IMR-90 (cell line): ENCODE data around the gene EPHA6. TPM values are rescaled to one million over a fixed set of nuclear protein-coding genes. Genes with fewer than 3 reads are reported as not detected.

Experiments
- ATAC-seq: fragments of 200-7000 bp; cut with Tn5 transposase; 2 replicates; pipeline ENCODE4 v1.9.1; 2020; ENCODE audit warnings: low read depth, mild to moderate bottlenecking, moderate library complexity
- BruUV-seq: library from RNA; stranded (reverse); fragments of 400-500 nt; replicated peaks from 2 replicates; lab custom pipeline; 2021; lab: Mats Ljungman, UMichigan
- CTCF ChIA-PET: fragments of 300-600 bp; formaldehyde crosslinking; extraction: SDS; loops from one replicate; lab custom pipeline; 2021; ENCODE audit warnings: antibody characterized with exemption; lab: Yijun Ruan, JAX
- POLR2A ChIA-PET: fragments of 300-600 bp; sonication (Branson Sonifier 250); formaldehyde crosslinking; loops from one replicate; lab custom pipeline; 2022; ENCODE audit warnings: antibody characterized with exemption; ENCODE audit not compliant: unreplicated experiment; lab: Charles Lee
- DNase-seq: peaks from one replicate; pipeline ENCODE4 v3.0.0; 2013
- H2AFZ ChIP-seq: replicated peaks from 2 replicates; pipeline ENCODE3; 2013; ENCODE audit warnings: low read length, mild to moderate bottlenecking; ENCODE audit not compliant: poor library complexity
- H2AK5ac ChIP-seq: 2 replicates; pipeline ENCODE4 v1.6.1; 2013; ENCODE audit warnings: low read depth, low read length, inconsistent platforms
- H2AK9ac ChIP-seq: replicated peaks from 2 replicates; pipeline ENCODE3; 2013; ENCODE audit warnings: mild to moderate bottlenecking, low read depth, low read length, moderate library complexity; ENCODE audit not compliant: poor library complexity
- H2BK120ac ChIP-seq: 2 replicates; pipeline ENCODE4 v1.6.1; 2013; ENCODE audit warnings: low read depth, low read length, inconsistent platforms
- H2BK15ac ChIP-seq: 3 replicates; pipeline ENCODE4 v1.6.1; 2013; ENCODE audit warnings: low read depth, low read length, inconsistent platforms
- H2BK20ac ChIP-seq: 2 replicates; pipeline ENCODE4 v1.6.1; 2013; ENCODE audit warnings: low read depth, mild to moderate bottlenecking, inconsistent platforms, low read length, moderate library complexity
- H2BK5ac ChIP-seq: 2 replicates; pipeline ENCODE4 v1.6.1; 2013; ENCODE audit warnings: mild to moderate bottlenecking, low read depth, low read length, inconsistent platforms; ENCODE audit not compliant: poor library complexity, severe bottlenecking
- H3K14ac ChIP-seq: replicated peaks from 2 replicates; pipeline ENCODE4 v1.6.1; 2013; ENCODE audit warnings: low read depth, low read length, inconsistent platforms
- H3K18ac ChIP-seq: 2 replicates; pipeline ENCODE4 v1.6.1; 2013; ENCODE audit warnings: low read depth, low read length, control low read depth
- H3K23ac ChIP-seq: 2 replicates; pipeline ENCODE4 v1.6.1; 2013; ENCODE audit warnings: low read depth, low read length, inconsistent platforms
- H3K27ac ChIP-seq: 2 replicates; pipeline ENCODE4 v1.5.1; 2013; ENCODE audit warnings: mild to moderate bottlenecking, control low read depth, low read length; ENCODE audit not compliant: insufficient read depth
- H3K27me3 ChIP-seq: 2 replicates; pipeline ENCODE4 v1.6.1; 2013; ENCODE audit warnings: low read length; ENCODE audit not compliant: control insufficient read depth, insufficient read depth
- H3K36me3 ChIP-seq: 2 replicates; pipeline ENCODE4 v1.6.1; 2013; ENCODE audit warnings: low read length, mixed read lengths; ENCODE audit not compliant: control insufficient read depth, insufficient read depth
- H3K4ac ChIP-seq: 2 replicates; pipeline ENCODE4 v1.6.1; 2013; ENCODE audit warnings: low read depth, low read length, inconsistent platforms
- H3K4me1 ChIP-seq: 2 replicates; pipeline ENCODE4 v1.6.1; 2013; ENCODE audit warnings: low read length, mixed read lengths; ENCODE audit not compliant: control insufficient read depth, insufficient read depth
- H3K4me2 ChIP-seq: 2 replicates; pipeline ENCODE4 v1.6.1; 2013; ENCODE audit warnings: low read depth, mild to moderate bottlenecking, control low read depth, low read length, moderate library complexity
- H3K4me3 ChIP-seq: 2 replicates; pipeline ENCODE4 v1.5.1; 2013; ENCODE audit warnings: low read depth, mild to moderate bottlenecking, control low read depth, low read length, moderate library complexity; ENCODE audit not compliant: insufficient read depth
- H3K56ac ChIP-seq: 2 replicates; pipeline ENCODE4 v1.6.1; 2013; ENCODE audit warnings: low read length, inconsistent platforms; ENCODE audit not compliant: insufficient read depth; ENCODE audit errors: extremely low read depth
- H3K79me1 ChIP-seq, 2 experiments: 2 replicates each; pipeline ENCODE4 v1.6.1; 2013; ENCODE audit warnings: low read length in 2 of 2, inconsistent platforms in 1 of 2, low read depth in 1 of 2
- H3K9ac ChIP-seq: 2 replicates; pipeline ENCODE4 v1.6.1; 2013; ENCODE audit warnings: low read depth, low read length, control low read depth
- H3K9me1 ChIP-seq: 2 replicates; pipeline ENCODE4 v1.6.1; 2013; ENCODE audit warnings: low read length, inconsistent platforms; ENCODE audit not compliant: insufficient read depth
- H3K9me3 ChIP-seq: 2 replicates; pipeline ENCODE4 v1.6.1; 2013; ENCODE audit warnings: low read length; ENCODE audit not compliant: control insufficient read depth, insufficient read depth
- H4K20me1 ChIP-seq: 2 replicates; pipeline ENCODE4 v1.6.1; 2013; ENCODE audit warnings: low read length, inconsistent platforms; ENCODE audit not compliant: insufficient read depth
- H4K5ac ChIP-seq: 2 replicates; pipeline ENCODE4 v1.6.1; 2013; ENCODE audit warnings: mild to moderate bottlenecking, low read depth, low read length, control low read depth
- H4K8ac ChIP-seq, 2 experiments: 2 replicates each; pipeline ENCODE4 v1.6.1; 2013; ENCODE audit warnings: low read depth in 2 of 2, low read length in 2 of 2, control low read depth in 1 of 2, inconsistent platforms in 1 of 2
- H4K91ac ChIP-seq: 2 replicates; pipeline ENCODE4 v1.6.1; 2013; ENCODE audit warnings: low read depth, low read length, inconsistent platforms; ENCODE audit not compliant: insufficient read depth
- BHLHE40 ChIP-seq: fragments of 150-350 bp; IDR thresholded peaks from 2 replicates; pipeline ENCODE4 v1.6.1; 2016; ENCODE audit warnings: mild to moderate bottlenecking, low read depth, low read length
- CEBPB ChIP-seq: IDR thresholded peaks from 2 replicates; pipeline ENCODE4 v1.6.1; 2012; ENCODE audit warnings: low read depth, low read length, improper control_type of control experiment
- CHD1 ChIP-seq: IDR thresholded peaks from 2 replicates; pipeline ENCODE4 v1.6.1; 2012; ENCODE audit warnings: low read depth, low read length, improper control_type of control experiment
- FOS ChIP-seq: fragments of 150-350 bp; IDR thresholded peaks from 2 replicates; pipeline ENCODE4 v1.6.1; 2016; ENCODE audit warnings: low read depth, low read length
- MAFK ChIP-seq: IDR thresholded peaks from 2 replicates; pipeline ENCODE4 v1.6.1; 2012; ENCODE audit warnings: low read depth, low read length, improper control_type of control experiment
- MAZ ChIP-seq: IDR thresholded peaks from 2 replicates; pipeline ENCODE4 v1.6.1; 2012; ENCODE audit warnings: low read depth, mild to moderate bottlenecking, low read length, improper control_type of control experiment, moderate library complexity, borderline replicate concordance
- MXI1 ChIP-seq: IDR thresholded peaks from 2 replicates; pipeline ENCODE4 v1.6.1; 2012; ENCODE audit warnings: low read depth, mild to moderate bottlenecking, low read length, moderate library complexity, borderline replicate concordance
- NFE2L2 ChIP-seq: fragments of 150-350 bp; IDR thresholded peaks from 2 replicates; pipeline ENCODE4 v1.6.1; 2016; ENCODE audit warnings: low read depth, mild to moderate bottlenecking, low read length
- POLR2A ChIP-seq: IDR thresholded peaks from 2 replicates; pipeline ENCODE4 v1.6.1; 2012; ENCODE audit warnings: mild to moderate bottlenecking, low read depth, low read length
- RAD21 ChIP-seq: IDR thresholded peaks from 2 replicates; pipeline ENCODE4 v1.6.1; 2012; ENCODE audit warnings: low read length, improper control_type of control experiment
- RCOR1 ChIP-seq: IDR thresholded peaks from 2 replicates; pipeline ENCODE4 v1.6.1; 2012; ENCODE audit warnings: mild to moderate bottlenecking, low read length, improper control_type of control experiment; ENCODE audit not compliant: insufficient replicate concordance
- RFX5 ChIP-seq: IDR thresholded peaks from 2 replicates; pipeline ENCODE4 v1.8.0; 2012; ENCODE audit warnings: low read depth, mild to moderate bottlenecking, low read length, moderate library complexity
- SMC3 ChIP-seq: fragments of 150-350 bp; IDR thresholded peaks from 2 replicates; pipeline ENCODE4 v1.6.1; 2016; ENCODE audit warnings: low read depth, mild to moderate bottlenecking, antibody characterized with exemption, low read length, moderate library complexity
- WGBS, 2 experiments: methylation state at CpG; one replicate each; pipeline versions ENCODE4 v1.1.5 to v1.1.7; 2013; ENCODE audit warnings: missing lambda C conversion rate in 2 of 2; ENCODE audit not compliant: insufficient read length in 1 of 2; ENCODE audit errors: extremely low coverage in 2 of 2; 5-methylcytosine and 5-hydroxymethylcytosine counted together
- dilution Hi-C: fragments of 300-500 bp; cut with HindIII; formaldehyde crosslinking; loops from one replicate; pipeline ENCODE4 v1.14.3; 2018; ENCODE audit warnings: low sequenced_read_pairs; ENCODE audit not compliant: unreplicated experiment
- in situ Hi-C: fragments of 300-500 bp; cut with MboI; formaldehyde crosslinking; loops from 3 replicates; pipeline ENCODE4 v1.14.3; 2019; ENCODE audit warnings: low sequenced_read_pairs, inconsistent platforms, mixed read lengths
- intact Hi-C: fragments of 100-400 bp; cut with micrococcal nuclease; formaldehyde crosslinking; loops from 2 replicates; pipeline ENCODE4 v1.10.0; 2022
- polyA plus RNA-seq, 3 experiments: library from polyadenylated mRNA; depleted of rRNA; stranded (reverse); fragments of >200 nt; gene quantifications; 2 replicates each; pipeline ENCODE4 v1.2.3, GENCODE V29; 2012; ENCODE audit warnings: low replicate concordance in 1 of 3
- total RNA-seq: library from RNA; depleted of rRNA; stranded (reverse); fragments of >200 nt; gene quantifications from 2 replicates; pipeline ENCODE4 v1.2.3, GENCODE V29; 2012
- TF ChIP-seq, protein P1 (sequence below): fragments of 150-350 bp; IDR thresholded peaks from 2 replicates; pipeline ENCODE4 v1.6.1; 2017; ENCODE audit warnings: mild to moderate bottlenecking, antibody characterized with exemption, low read length, low read depth
- TF ChIP-seq, protein P2 (sequence below): fragments of 150-350 bp; IDR thresholded peaks from 2 replicates; pipeline ENCODE4 v1.6.1; 2016; ENCODE audit warnings: low read depth, mild to moderate bottlenecking, low read length, moderate library complexity, borderline replicate concordance
- TF ChIP-seq, protein P3 (sequence below): conservative IDR thresholded peaks from 2 replicates; pipeline ENCODE4 v1.5.1; 2012; ENCODE audit warnings: mild to moderate bottlenecking, low read depth, low read length, improper control_type of control experiment

Gene EPHA6
- total and polyA plus RNA-seq, 2 of the 4 experiments (the other 2 are of a cell fraction) = not detected

DNA sequence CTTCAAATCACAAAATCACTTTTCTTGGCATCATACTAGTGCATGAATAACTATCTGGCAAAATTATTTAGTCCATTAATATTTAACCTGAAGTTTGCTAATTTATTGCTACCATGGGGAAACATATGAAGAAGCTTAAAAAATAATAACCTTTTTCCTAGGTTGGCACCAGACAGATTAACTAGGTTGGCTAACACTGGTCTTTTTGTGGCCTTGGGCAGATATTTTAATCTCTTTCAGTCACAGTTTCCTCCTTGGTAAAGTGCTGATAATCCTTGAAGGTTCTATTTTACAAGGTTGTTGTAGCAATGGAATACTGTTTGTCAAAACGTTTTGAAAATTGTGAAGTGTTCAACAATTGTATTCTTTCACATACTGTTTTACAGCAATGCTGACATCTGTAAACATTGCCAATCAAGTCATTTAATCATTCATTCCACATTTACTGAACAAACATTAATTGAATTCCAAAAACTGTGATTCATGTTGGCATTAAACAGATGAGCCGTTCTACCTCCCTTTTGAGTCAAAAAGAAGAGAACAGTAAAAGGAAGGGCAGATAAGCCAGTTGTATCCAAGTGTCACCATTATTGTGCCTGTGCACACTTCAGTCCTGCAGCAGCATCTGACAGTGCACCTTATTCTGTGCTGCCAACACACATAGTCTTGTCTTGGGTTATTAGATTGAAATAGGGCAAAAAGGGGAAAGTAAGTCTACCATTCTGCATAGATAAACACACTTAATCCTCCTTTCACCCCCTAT, 21.9 kb downstream of the EPHA6 start:
- Histone ChIP-seq H3K4ac (no peak overlapping the region), H2AFZ (no peak overlapping the region), H3K14ac (no peak overlapping the region), H4K20me1 (no peaks in the 10 kb centered on the region), H2BK15ac (no peak overlapping the region), H3K9me1 (no peaks in the 10 kb centered on the region), H3K27me3 (no peaks in the 10 kb centered on the region), H4K91ac (no peak overlapping the region), H3K4me1 (no peaks in the 10 kb centered on the region), H4K8ac (no peak overlapping the region), H3K36me3 (no peaks in the 10 kb centered on the region), H3K79me1 (no peaks in the 10 kb centered on the region), H2BK120ac (no peak overlapping the region), H2BK20ac (no peak overlapping the region), H3K9me3 (0 out of 2 replicates have a peak, but pooled peaks cover 2% of the 10 kb centered on the region), H3K27ac (no peak overlapping the region), H2BK5ac (no peak overlapping the region), H3K56ac (no peak overlapping the region), H3K18ac (no peak overlapping the region), H3K4me3 (no peak overlapping the region), H2AK9ac (no peak overlapping the region), H4K5ac (no peak overlapping the region), H3K9ac (no peak overlapping the region), H3K4me2 (no peak overlapping the region), H3K23ac (no peak overlapping the region), H2AK5ac (no peak overlapping the region)
- ChIA-PET POLR2A (no interaction called here), CTCF (no interaction called here)
- no peak for ATAC-seq
- dilution Hi-C loops (no loop called here), intact Hi-C loops (no loop called here), in situ Hi-C loops (no loop called here)
- BruUV-seq = no TSS peak
- TF ChIP-seq MAZ (no peak), RCOR1 (no peak), CHD1 (no peak), BHLHE40 (no peak), MXI1 (no peak), POLR2A (no peak), NFE2L2 (no peak), MAFK (no peak), RFX5 (no peak), SMC3 (no peak), CEBPB (no peak), RAD21 (no peak), FOS (no peak)
- TF ChIP-seq, protein P1, sequence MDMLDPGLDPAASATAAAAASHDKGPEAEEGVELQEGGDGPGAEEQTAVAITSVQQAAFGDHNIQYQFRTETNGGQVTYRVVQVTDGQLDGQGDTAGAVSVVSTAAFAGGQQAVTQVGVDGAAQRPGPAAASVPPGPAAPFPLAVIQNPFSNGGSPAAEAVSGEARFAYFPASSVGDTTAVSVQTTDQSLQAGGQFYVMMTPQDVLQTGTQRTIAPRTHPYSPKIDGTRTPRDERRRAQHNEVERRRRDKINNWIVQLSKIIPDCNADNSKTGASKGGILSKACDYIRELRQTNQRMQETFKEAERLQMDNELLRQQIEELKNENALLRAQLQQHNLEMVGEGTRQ = no peak
- TF ChIP-seq, protein P2, sequence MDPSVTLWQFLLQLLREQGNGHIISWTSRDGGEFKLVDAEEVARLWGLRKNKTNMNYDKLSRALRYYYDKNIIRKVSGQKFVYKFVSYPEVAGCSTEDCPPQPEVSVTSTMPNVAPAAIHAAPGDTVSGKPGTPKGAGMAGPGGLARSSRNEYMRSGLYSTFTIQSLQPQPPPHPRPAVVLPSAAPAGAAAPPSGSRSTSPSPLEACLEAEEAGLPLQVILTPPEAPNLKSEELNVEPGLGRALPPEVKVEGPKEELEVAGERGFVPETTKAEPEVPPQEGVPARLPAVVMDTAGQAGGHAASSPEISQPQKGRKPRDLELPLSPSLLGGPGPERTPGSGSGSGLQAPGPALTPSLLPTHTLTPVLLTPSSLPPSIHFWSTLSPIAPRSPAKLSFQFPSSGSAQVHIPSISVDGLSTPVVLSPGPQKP = no peak
- TF ChIP-seq, protein P3, sequence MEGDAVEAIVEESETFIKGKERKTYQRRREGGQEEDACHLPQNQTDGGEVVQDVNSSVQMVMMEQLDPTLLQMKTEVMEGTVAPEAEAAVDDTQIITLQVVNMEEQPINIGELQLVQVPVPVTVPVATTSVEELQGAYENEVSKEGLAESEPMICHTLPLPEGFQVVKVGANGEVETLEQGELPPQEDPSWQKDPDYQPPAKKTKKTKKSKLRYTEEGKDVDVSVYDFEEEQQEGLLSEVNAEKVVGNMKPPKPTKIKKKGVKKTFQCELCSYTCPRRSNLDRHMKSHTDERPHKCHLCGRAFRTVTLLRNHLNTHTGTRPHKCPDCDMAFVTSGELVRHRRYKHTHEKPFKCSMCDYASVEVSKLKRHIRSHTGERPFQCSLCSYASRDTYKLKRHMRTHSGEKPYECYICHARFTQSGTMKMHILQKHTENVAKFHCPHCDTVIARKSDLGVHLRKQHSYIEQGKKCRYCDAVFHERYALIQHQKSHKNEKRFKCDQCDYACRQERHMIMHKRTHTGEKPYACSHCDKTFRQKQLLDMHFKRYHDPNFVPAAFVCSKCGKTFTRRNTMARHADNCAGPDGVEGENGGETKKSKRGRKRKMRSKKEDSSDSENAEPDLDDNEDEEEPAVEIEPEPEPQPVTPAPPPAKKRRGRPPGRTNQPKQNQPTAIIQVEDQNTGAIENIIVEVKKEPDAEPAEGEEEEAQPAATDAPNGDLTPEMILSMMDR = no peak
- 50% methylated on average over 1 of the region's 2 CpGs; no CpG with 5 or more reads in 1 of the 2 experiments for WGBS, 2 experiments
- no peak for DNase-seq
